AG09309 (cell line): ENCODE measurements around the gene TRIOBP.

Experiments used
- DNase-seq: peaks from one replicate; pipeline ENCODE4 v3.0.0-alpha.2; 2010; ENCODE audit warnings: low read depth
- H3K4me3 ChIP-seq: 2 replicates; pipeline ENCODE4 v1.5.1; 2011; ENCODE audit warnings: mild to moderate bottlenecking, low read depth, low read length, moderate library complexity; ENCODE audit not compliant: control insufficient read depth
- TF ChIP-seq, protein P1 (sequence below): IDR thresholded peaks from 2 replicates; pipeline ENCODE4 v1.5.1; 2011; ENCODE audit warnings: mild to moderate bottlenecking, low read depth, low read length, inconsistent platforms; ENCODE audit not compliant: insufficient read depth, control insufficient read depth; ENCODE audit errors: missing control alignments

TRIOBP gene

DNA sequence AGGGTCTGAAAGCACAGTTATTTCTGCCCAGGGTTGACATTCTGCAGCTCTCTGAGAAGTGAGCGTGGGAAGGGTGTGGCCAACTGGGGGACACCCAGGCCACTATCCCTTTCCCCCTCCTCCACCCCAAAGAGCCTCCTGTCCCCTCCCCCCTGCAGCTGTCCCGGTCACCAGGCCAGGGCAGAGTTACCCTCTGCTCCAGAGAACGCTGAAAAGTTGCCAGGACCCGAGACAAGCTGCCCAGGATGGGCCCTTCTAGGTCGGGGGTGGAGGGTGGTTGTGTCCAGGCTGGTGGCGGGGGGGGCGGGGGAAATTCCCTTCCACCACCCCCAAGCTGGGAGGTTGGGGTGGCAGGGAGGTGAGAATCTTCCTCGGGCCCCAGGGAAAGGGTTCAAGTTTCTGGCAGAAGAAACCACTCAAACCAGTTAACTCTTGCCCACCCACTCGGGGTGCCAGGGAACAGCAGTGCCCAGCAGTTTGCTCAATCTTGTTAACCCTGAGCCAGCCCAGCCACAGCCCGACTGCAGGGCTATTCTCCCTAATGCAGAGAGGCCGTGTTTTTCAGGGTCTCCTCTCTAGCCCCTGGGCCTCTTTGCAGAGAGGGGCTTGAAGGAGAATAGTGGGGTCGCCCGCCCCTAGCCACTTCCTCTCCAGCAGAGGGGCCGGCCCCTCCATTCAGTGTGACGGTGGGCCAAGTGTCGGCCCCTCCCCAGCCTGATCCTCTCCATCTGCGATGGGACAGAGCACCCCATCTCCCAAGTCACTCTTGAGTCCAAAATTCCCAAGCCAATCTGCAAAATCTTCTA lies 20.7 kb upstream of the TRIOBP start:
- peak overlapping the region; percentile 96 for H3K4me3 ChIP-seq
- no peak for DNase-seq
- TF ChIP-seq, protein P1, sequence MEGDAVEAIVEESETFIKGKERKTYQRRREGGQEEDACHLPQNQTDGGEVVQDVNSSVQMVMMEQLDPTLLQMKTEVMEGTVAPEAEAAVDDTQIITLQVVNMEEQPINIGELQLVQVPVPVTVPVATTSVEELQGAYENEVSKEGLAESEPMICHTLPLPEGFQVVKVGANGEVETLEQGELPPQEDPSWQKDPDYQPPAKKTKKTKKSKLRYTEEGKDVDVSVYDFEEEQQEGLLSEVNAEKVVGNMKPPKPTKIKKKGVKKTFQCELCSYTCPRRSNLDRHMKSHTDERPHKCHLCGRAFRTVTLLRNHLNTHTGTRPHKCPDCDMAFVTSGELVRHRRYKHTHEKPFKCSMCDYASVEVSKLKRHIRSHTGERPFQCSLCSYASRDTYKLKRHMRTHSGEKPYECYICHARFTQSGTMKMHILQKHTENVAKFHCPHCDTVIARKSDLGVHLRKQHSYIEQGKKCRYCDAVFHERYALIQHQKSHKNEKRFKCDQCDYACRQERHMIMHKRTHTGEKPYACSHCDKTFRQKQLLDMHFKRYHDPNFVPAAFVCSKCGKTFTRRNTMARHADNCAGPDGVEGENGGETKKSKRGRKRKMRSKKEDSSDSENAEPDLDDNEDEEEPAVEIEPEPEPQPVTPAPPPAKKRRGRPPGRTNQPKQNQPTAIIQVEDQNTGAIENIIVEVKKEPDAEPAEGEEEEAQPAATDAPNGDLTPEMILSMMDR = no peak

DNA sequence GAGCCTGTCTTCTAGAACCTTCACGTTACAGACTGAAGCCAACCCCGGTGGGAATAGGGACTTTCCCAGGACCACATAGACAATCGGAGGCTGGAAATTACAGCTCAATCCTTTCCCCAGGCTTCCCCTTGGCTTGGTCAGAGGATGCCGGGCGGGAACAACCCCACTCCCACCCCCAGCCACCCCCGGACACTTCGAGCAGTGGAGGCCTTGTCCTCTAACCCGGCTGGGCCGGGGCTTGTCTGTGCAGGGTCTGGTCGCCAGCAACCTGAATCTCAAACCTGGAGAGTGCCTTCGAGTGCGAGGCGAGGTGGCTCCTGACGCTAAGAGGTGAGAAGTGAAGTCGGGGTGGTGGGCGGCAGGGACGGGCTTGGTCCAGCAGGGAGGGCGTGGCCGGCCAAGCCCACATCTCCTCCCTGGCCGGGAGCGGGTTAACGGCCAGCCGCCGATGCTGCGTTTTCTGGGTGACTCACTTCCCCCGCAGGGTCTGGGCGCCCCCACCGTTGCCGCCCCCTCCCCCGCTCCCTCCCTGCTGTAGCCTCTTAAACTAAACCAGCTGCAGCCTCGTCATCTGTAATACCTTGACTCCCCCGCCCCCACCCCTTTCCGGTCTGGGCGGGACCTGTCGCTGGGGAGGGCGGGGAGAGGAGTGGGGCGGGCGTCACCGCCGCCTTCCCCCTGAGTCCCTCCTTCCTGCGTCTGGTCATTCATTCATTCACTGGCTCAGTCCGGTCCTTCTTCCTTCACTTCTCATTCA lies 19.9 kb upstream of the TRIOBP start:
- TF ChIP-seq, protein P1 = no peak
- H3K4me3 ChIP-seq = peak overlapping the region; percentile 96
- peak; percentile 93 for DNase-seq

DNA sequence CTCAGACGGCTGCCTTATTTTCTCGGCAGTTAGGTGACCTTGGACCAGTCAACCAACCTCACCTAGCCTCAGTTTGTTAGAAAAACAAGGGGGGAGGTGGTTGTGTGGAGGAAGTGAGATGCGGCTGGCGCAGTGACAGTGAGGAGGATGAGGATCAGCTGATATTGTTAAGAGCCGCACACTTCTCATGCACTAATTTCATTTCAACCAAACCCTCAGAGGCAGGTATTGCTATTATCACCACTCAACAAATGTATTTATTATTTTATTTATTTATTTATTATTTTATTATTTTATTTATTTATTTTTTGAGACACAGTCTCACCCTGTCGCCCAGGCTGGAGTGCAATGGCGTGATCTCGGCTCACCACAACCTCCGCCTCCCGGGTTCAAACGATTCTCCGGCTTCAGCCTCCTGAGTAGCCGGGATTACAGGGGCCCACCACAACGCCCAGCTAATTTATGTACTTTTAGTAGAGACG lies 19.3 kb upstream of the TRIOBP start:
- H3K4me3 ChIP-seq = peak overlapping the region; percentile 96
- TF ChIP-seq, protein P1 = no peak
- DNase-seq = no peak

DNA sequence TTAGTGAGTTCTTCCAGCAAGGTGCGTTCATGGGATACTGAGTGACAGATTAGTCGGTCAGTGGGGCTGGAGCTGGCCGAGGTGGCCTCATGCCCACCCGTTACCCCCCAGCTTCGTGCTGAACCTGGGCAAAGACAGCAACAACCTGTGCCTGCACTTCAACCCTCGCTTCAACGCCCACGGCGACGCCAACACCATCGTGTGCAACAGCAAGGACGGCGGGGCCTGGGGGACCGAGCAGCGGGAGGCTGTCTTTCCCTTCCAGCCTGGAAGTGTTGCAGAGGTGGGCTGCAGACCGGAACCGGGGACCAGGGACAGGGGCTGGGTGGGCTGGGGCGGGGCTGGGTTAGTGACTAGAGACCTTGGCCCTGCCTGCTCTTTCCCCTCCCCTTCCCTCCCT lies 18.5 kb upstream of the TRIOBP start:
- no peak for DNase-seq
- TF ChIP-seq, protein P1 = no peak
- peak overlapping the region; percentile 96 for H3K4me3 ChIP-seq

DNA sequence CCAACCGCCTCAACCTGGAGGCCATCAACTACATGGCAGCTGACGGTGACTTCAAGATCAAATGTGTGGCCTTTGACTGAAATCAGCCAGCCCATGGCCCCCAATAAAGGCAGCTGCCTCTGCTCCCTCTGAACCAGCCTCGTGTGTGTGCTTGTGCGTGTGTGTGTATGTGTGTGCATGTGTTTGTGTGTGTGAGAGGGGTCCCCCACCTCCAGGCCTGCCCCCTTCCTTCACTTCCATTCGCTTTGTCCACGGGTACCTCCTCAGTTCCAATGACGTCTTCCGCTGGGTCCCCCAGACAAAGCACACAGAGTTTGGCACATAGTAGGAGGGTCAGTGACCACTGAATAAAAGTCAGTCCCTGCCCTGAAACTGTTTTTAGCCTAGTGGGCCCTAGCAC lies 17.2 kb upstream of the TRIOBP start:
- no peak overlapping the region for H3K4me3 ChIP-seq
- TF ChIP-seq, protein P1 = no peak
- DNase-seq = no peak

DNA sequence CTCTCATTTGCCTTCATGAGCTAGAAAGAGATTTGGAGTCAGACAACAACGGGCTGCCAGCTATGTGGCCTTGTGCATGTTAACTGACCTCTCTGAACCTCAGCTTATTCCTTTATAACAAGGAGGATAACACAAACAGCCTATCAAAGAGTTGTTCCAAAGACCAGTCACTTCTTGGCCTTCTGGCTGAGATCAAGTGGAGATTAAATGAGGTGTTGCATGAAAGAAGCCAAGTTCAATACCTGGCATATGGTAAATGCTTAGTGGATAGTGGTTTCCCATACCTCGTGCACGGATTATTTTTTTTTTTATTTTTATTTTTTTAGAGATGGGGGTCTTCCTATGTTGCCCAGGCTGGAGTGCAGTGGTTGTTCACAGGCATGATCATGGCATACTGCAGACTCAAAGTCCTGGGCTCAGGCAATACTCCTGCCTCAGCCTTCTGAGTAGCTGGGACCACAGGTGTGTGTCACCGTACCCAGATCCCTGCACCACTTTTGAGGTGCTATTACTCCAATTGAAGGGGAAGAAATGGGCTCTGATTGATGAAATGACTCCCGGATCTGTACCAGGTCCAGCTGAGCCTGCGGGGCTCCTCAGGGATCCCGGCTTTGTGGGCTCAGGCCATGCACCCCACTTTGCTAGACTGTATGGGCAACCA lies 16.5 kb upstream of the TRIOBP start:
- TF ChIP-seq, protein P1 = no peak
- DNase-seq = no peak
- H3K4me3 ChIP-seq = no peak overlapping the region
